BJ (cell line): ENCODE results near the gene TMEM120B. TPM values are rescaled to one million over a fixed set of nuclear protein-coding genes. Genes with fewer than 3 reads are reported as not detected.
"Not testable (repeated sequence)": the region's sequence is repeated elsewhere in the genome, so short reads cannot be mapped to it uniquely, and the experiment has no call there.

Experiments
- CTCF ChIA-PET: fragments of 350-600 bp; formaldehyde crosslinking; extraction: SDS; loops from one replicate; lab custom pipeline; 2021; ENCODE audit warnings: antibody characterized with exemption, inconsistent platforms; lab: Yijun Ruan, JAX
- POLR2A ChIA-PET: fragments of 300-600 bp; sonication (Branson Sonifier 250); formaldehyde crosslinking; extraction: SDS; loops from one replicate; lab custom pipeline; 2021; ENCODE audit warnings: antibody characterized with exemption; lab: Charles Lee
- DNase-seq: peaks from one replicate; pipeline ENCODE4 v3.0.0-alpha.2; 2011; ENCODE audit warnings: low read depth
- H3K27me3 ChIP-seq: 2 replicates; pipeline ENCODE4 v1.6.0; 2011; ENCODE audit warnings: low read length; ENCODE audit not compliant: control insufficient read depth, insufficient read depth
- H3K36me3 ChIP-seq: 2 replicates; pipeline ENCODE4 v1.5.1; 2011; ENCODE audit warnings: low read length; ENCODE audit not compliant: control insufficient read depth, insufficient read depth
- H3K4me3 ChIP-seq: 2 replicates; pipeline ENCODE4 v1.5.1; 2011; ENCODE audit warnings: low read depth, mild to moderate bottlenecking, control low read depth, low read length
- polyA minus RNA-seq: library from RNA; depleted of rRNA, polyadenylated mRNA; stranded (reverse); fragments of >200 nt; gene quantifications from 2 replicates; pipeline ENCODE4 v1.2.3, GENCODE V29; 2011; rRNA and poly(A)+ RNA removed
- polyA plus RNA-seq: library from polyadenylated mRNA; depleted of rRNA; stranded (reverse); fragments of >200 nt; gene quantifications from 2 replicates; pipeline ENCODE4 v1.2.3, GENCODE V29; 2011; rRNA removed
- TF ChIP-seq, protein P1 (sequence below): IDR thresholded peaks from 2 replicates; pipeline ENCODE4 v1.5.1; 2011; ENCODE audit warnings: low read depth, mild to moderate bottlenecking, control low read depth, inconsistent platforms, low read length, moderate library complexity; ENCODE audit not compliant: insufficient read depth

Gene TMEM120B
- polyA plus RNA-seq (7.3 and 11.4 TPM in 2 replicates), polyA minus RNA-seq (12.1 and 14.9 TPM in 2 replicates)

GRCh38 chr12:121712461-121713256 lies at the start of gene TMEM120B:
TSS of gene TMEM120B (plus strand) at chr12:121712752. CDS start at chr12:121712896, 144 bp downstream.
- no peak for DNase-seq
- ChIA-PET POLR2A (interaction anchor here (0.6 to 0.7 kb wide), 2 partner anchors 90 to 105 kb away, joined by 3 to 4 read pairs; no protein-coding TSS in a partner anchor), CTCF (interaction anchor here (0.5 to 7.1 kb wide), 11 partner anchors 10 to 176 kb away, joined by 3 to 42 read pairs (median 5); partner anchors contain the start of genes PSMD9 and RHOF)
- TF ChIP-seq, protein P1, sequence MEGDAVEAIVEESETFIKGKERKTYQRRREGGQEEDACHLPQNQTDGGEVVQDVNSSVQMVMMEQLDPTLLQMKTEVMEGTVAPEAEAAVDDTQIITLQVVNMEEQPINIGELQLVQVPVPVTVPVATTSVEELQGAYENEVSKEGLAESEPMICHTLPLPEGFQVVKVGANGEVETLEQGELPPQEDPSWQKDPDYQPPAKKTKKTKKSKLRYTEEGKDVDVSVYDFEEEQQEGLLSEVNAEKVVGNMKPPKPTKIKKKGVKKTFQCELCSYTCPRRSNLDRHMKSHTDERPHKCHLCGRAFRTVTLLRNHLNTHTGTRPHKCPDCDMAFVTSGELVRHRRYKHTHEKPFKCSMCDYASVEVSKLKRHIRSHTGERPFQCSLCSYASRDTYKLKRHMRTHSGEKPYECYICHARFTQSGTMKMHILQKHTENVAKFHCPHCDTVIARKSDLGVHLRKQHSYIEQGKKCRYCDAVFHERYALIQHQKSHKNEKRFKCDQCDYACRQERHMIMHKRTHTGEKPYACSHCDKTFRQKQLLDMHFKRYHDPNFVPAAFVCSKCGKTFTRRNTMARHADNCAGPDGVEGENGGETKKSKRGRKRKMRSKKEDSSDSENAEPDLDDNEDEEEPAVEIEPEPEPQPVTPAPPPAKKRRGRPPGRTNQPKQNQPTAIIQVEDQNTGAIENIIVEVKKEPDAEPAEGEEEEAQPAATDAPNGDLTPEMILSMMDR, result no peak; the same call in 1 of the 2 replicates
- H3K36me3 ChIP-seq, result no peaks in the 10 kb centered on the region; the same call in 1 of the 2 replicates
- H3K27me3 ChIP-seq, result no peaks in the 10 kb centered on the region
- peak within 1 kb of the TSS; percentile 100 for H3K4me3 ChIP-seq

GRCh38 chr12:121663610-121663929 lies 49.0 kb upstream of the TMEM120B start:
- TF ChIP-seq, protein P1, result no peak
- CTCF ChIA-PET, result no interaction called here
- H3K27me3 ChIP-seq, result no peaks in the 10 kb centered on the region
- POLR2A ChIA-PET, result no interaction called here
- H3K4me3 ChIP-seq, result no peak overlapping the region
- no peak for DNase-seq
- H3K36me3 ChIP-seq, result no peaks in the 10 kb centered on the region

DNA sequence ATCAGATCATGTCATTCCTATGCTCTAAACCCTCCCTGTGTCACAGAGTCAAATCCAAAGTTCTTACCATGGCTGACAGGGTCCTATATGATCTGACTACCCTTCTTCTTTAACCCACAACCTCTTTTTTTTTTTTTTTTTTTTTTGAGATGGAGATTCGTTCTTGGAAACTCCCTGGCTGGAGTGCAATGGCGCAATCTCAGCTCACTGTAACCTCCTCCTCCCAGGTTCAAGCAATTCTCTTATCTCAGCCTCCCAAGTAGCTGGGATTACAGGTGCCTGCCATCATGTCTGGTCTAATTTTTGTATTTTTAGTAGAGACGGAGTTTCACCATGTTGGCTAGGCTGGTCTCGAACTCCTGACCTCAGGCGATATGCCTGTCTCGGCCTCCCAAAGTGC lies 45.7 kb upstream of the TMEM120B start:
- CTCF ChIA-PET, result interaction anchor here (0.7 to 7.1 kb wide), 4 partner anchors 10 to 168 kb away, joined by 3 to 89 read pairs (median 12); no protein-coding TSS in a partner anchor
- DNase-seq, H3K36me3 ChIP-seq, H3K27me3 ChIP-seq, H3K4me3 ChIP-seq, POLR2A ChIA-PET: not testable (repeated sequence)

DNA sequence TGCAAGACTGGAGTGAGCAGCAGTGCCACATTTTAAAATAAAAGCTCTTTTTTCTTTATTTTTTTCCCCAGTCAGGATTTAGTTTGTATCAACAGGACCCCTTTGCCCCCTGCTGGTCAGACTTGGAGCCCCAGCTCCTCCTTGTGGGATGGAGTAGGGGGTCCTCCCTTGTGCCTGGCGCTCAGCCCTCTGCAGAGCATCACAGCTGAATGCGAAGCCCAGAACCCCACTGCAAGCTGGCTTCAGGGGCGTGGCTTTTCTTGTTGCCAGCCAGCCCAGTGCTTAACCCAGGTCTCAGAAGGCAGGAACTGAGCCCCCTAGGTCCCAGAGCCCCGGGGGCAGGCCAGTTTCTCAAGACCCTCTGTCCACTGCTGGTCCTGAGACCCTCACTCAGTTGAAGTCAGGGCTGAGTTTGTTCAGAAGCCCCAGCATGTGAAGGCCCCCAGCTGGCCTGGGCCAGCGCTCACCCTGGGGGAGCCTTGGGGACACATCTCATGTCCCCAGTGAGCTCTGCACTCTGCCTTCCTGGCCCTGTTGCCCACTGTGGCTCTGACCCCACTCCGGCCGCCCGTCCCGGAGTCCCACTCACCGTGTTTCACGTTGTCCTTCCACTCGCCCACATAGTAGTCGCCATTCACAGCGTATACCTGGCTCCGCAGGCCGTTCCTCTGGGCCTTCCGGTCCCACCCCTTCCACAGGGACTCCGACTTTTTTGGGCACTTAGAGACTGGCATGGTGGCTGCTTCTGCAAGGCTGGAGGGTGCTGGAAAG lies 43.6 kb upstream of the TMEM120B start:
- TF ChIP-seq, protein P1, result peak; percentile 70
- ChIA-PET CTCF (interaction anchor here (0.6 to 7.1 kb wide), 27 partner anchors 10 to 232 kb away, joined by 3 to 89 read pairs (median 4); no protein-coding TSS in a partner anchor), POLR2A (no interaction called here)
- Histone ChIP-seq H3K36me3 (no peaks in the 10 kb centered on the region), H3K27me3 (no peaks in the 10 kb centered on the region), H3K4me3 (no peak overlapping the region)
- DNase-seq, result no peak

- DNase-seq, result no peak
- POLR2A ChIA-PET, result no interaction called here
Observed at GRCh38 chr12:121669521-121669900, 43.0 kb upstream of the TMEM120B start, which contains the start of gene MORN3. TSS of gene MORN3 (minus strand) at chr12:121669654. CDS start at chr12:121669483, 171 bp downstream.

More at GRCh38 chr12:121669521-121669900, 43.0 kb upstream of the TMEM120B start, which contains the start of gene MORN3:
- H3K36me3 ChIP-seq, result no peaks in the 10 kb centered on the region
- CTCF ChIA-PET, result interaction anchor here (0.7 to 7.1 kb wide), 12 partner anchors 10 to 333 kb away, joined by 3 to 89 read pairs (median 5); no protein-coding TSS in a partner anchor
- H3K4me3 ChIP-seq, result no peak within 1 kb of the TSS
- TF ChIP-seq, protein P1, result no peak
- H3K27me3 ChIP-seq, result no peaks in the 10 kb centered on the region
